Choroid plexus epithelial cell (primary cell): ENCODE data around the gene MAPK9.

Experiments
- DNase-seq: peaks from one replicate; pipeline ENCODE4 v3.0.0-alpha.2; 2010; ENCODE audit warnings: low read depth
- H3K4me3 ChIP-seq: 2 replicates; pipeline ENCODE4 v1.5.1; 2011; ENCODE audit warnings: low read depth, mild to moderate bottlenecking, control low read depth, low read length, moderate library complexity
- CTCF ChIP-seq: conservative IDR thresholded peaks from 2 replicates; pipeline ENCODE4 v1.5.1; 2011; ENCODE audit warnings: low read depth, mild to moderate bottlenecking, control low read depth, inconsistent platforms, low read length, moderate library complexity

The MAPK9 gene

DNA sequence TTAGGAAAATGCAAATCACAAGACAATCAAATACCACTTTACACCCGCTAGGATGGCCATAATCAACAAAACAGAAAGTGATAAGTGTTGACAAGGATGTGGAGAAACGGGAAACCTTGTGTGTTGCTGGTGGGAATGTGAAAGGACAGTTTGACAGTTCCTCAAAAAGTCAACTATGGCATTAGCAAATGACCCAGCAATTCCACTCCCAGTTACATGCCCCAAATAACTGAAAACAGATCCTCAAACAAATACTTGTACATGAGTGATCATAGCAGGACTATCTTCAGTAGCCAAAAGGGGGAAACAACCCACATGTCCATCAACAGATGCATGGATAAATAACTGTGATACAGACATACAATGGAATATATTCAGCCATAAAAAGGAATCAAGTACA is 104.1 kb downstream of the MAPK9 start:
- no peak for DNase-seq
- no peak overlapping the region for H3K4me3 ChIP-seq
- no peak for TF ChIP-seq CTCF
